Measurements from ENCODE around the gene TNS1. TPM values are rescaled to one million over a fixed set of nuclear protein-coding genes. Genes with fewer than 3 reads are reported as not detected.
A peak's percentile ranks its signal among the peaks of the same experiment; 100 is the strongest.

The TNS1 gene
- total and polyA plus RNA-seq, 9 of the 15 experiments (the other 6 are each of a cell fraction or from before 2014, with no cell fraction given): 0.13 to 2.7 (median 0.77) TPM

GRCh38 chr2:217789003-217789735 is 213.6 kb downstream of the TNS1 start (continued):
- TF ChIP-seq CTCF (IDR thresholded peaks at IDR 0.05 in 2 of 3, conservative IDR thresholded peaks at IDR 0.05 in 1 of 3; ENCODE audit: insufficient read depth in 2 of 3, low read depth in 1 of 3, low read length in 3 of 3): peak; percentile 88 to 93 (median 91)
- TF ChIP-seq CC2D1A (IDR thresholded peaks at IDR 0.05): 0 out of 2 replicates have a peak, but pooled peaks have one; percentile 52
- no peak for TF ChIP-seq POLR2AphosphoS2 (IDR thresholded peaks at IDR 0.05; ENCODE audit: low read length)
- no peak for TF ChIP-seq MTA3 (IDR thresholded peaks at IDR 0.05; ENCODE audit: borderline replicate concordance)
- TF ChIP-seq CBFB (CRISPR knock-in tag; IDR thresholded peaks at IDR 0.05): peak; percentile 52; the same call in 1 of the 2 replicates
- TF ChIP-seq REST (IDR thresholded peaks at IDR 0.05; ENCODE audit: borderline replicate concordance): peak; percentile 77
- TF ChIP-seq REST (CRISPR knock-in tag; IDR thresholded peaks at IDR 0.05; ENCODE audit: low read depth): no peak
- peak; percentile 54; the same call in 1 of the 2 replicates for TF ChIP-seq RB1 (IDR thresholded peaks at IDR 0.05; ENCODE audit: low read depth)
- TF ChIP-seq USF1 (CRISPR knock-in tag; IDR thresholded peaks at IDR 0.05): no peak
- no peak for TF ChIP-seq XRCC3 (IDR thresholded peaks at IDR 0.05)
- 0 out of 4 replicates have a peak, but pooled peaks of 1 of the 2 experiments have one; percentile 51 for TF ChIP-seq MLLT1 (IDR thresholded peaks at IDR 0.05)
- TF ChIP-seq ZNF77 (CRISPR knock-in tag; IDR thresholded peaks at IDR 0.05): no peak
- TF ChIP-seq TEAD2 (tag; IDR thresholded peaks at IDR 0.05): no peak
- peak; percentile 83 for TF ChIP-seq STAG1 (CRISPR knock-in tag; IDR thresholded peaks at IDR 0.05; ENCODE audit: borderline replicate concordance)
- peak; percentile 68; the same call in 1 of the 2 replicates for TF ChIP-seq ESRRA (IDR thresholded peaks at IDR 0.05; ENCODE audit: borderline replicate concordance, low read depth)

Data from K562 (cell line).